Neural cell (in vitro differentiated cells): Measurements from ENCODE around the gene ESX1.

ENCODE experiments used
- CTCF ChIP-seq: fragments of 450-650 bp; IDR thresholded peaks from 2 replicates; pipeline ENCODE4 v1.5.1; 2014; ENCODE audit warnings: antibody characterized with exemption, mild to moderate bottlenecking, moderate library complexity; ENCODE audit not compliant: poor library complexity, severe bottlenecking
- EP300 ChIP-seq: fragments of 450-650 bp; conservative IDR thresholded peaks from 2 replicates; pipeline ENCODE4 v1.6.1; 2014; ENCODE audit warnings: antibody characterized with exemption, mild to moderate bottlenecking, moderate library complexity; ENCODE audit not compliant: poor library complexity, severe bottlenecking
- EZH2 ChIP-seq: fragments of 200-600, 300-800 bp; shearing (Covaris generic), sonication (generic); IDR thresholded peaks from 2 replicates; pipeline ENCODE4 v1.6.1; 2014; ENCODE audit warnings: antibody characterized with exemption, low read length, borderline replicate concordance, mild to moderate bottlenecking; ENCODE audit not compliant: insufficient read depth, poor library complexity, severe bottlenecking
- POLR2AphosphoS5 ChIP-seq: IDR thresholded peaks from 2 replicates; pipeline ENCODE4 v1.6.1; 2012

DNA sequence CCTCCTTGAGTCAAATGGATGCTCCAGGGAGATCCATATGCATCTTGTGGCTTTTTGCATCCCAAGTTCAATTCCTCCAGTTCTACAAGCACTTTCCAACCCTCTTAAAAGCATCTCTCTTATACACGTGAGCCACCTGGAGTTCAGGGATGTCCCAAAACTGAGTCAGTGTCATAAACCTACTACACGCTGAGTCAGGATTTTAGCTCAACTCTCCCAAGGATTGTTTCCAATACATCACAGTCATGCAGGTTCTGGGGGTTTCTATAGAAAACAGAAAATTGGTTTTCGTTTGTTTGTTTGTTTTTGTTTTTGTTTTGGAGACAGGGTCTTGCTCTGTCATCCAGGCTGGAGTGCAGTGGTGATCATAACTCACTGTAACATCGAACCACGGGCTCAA lies 25.9 kb upstream of the ESX1 start:
- TF ChIP-seq EZH2 = no peak
- no peak for TF ChIP-seq CTCF
- no peak for TF ChIP-seq POLR2AphosphoS5
- no peak for TF ChIP-seq EP300
